ENCODE results near the gene MTG2. TPM values are rescaled to one million over a fixed set of nuclear protein-coding genes. Genes with fewer than 3 reads are reported as not detected.

The MTG2 gene
- total and polyA plus RNA-seq, 2 of the 13 experiments (the other 11 are each of a cell fraction or from before 2014, with no cell fraction given), result 20.4 to 37.8 TPM

- Histone ChIP-seq H3K4me2 (ENCODE audit: low read depth, low read length) (no peak overlapping the region), H3K27ac (ENCODE audit: extremely low read length, insufficient read depth, low read length) (no peak overlapping the region), H3K4me3 (replicated peaks in 1 of 3; ENCODE audit: insufficient read depth in 1 of 3, low read depth in 2 of 3, low read length in 3 of 3) (no peak overlapping the region), H3K27me3 (ENCODE audit: control insufficient read depth in 1 of 2, insufficient read depth in 2 of 2, low read length in 2 of 2) (peaks cover 62 to 92% of the 10 kb centered on the region in 2 experiments), H2AFZ (ENCODE audit: low read length) (no peak overlapping the region), H3K4me1 (ENCODE audit: insufficient read depth, low read length) (peaks cover 38% of the 10 kb centered on the region), H3K79me2 (ENCODE audit: insufficient read depth, low read length) (no peaks in the 10 kb centered on the region), H3K36me3 (replicated peaks in 1 of 2; ENCODE audit: control insufficient read depth in 1 of 2, insufficient read depth in 2 of 2, low read length in 2 of 2) (no peaks in the 10 kb centered on the region), H4K20me1 (ENCODE audit: insufficient read depth, low read length) (peaks cover 33% of the 10 kb centered on the region; the same call in 1 of the 2 replicates), H3K9me3 (ENCODE audit: low read length) (no peaks in the 10 kb centered on the region), H3K9ac (ENCODE audit: insufficient read depth, low read depth, low read length) (no peak overlapping the region)
- ChIA-PET POLR2A (no interaction called here), CTCF (ENCODE audit: low intra/inter-chr PET ratio, low total read pairs) (no interaction called here)
- TF ChIP-seq HNRNPLL (IDR thresholded peaks at IDR 0.05; ENCODE audit: low read depth, low read length, poor library complexity, severe bottlenecking) (peak; percentile 3), ZNF768 (CRISPR knock-in tag; IDR thresholded peaks at IDR 0.05) (0 out of 2 replicates have a peak, but pooled peaks have one; percentile 1), CEBPB (IDR thresholded peaks at IDR 0.05; ENCODE audit: borderline replicate concordance, low read depth, low read length) (no peak), ZNF747 (CRISPR knock-in tag; IDR thresholded peaks at IDR 0.05; ENCODE audit: borderline replicate concordance) (no peak), TFDP2 (CRISPR knock-in tag; IDR thresholded peaks at IDR 0.05) (no peak), MNT (IDR thresholded peaks at IDR 0.05) (peak; percentile 93), CEBPZ (IDR thresholded peaks at IDR 0.05; ENCODE audit: low read length) (no peak), STAG1 (CRISPR knock-in tag; IDR thresholded peaks at IDR 0.05) (no peak), ZNF318 (CRISPR knock-in tag; IDR thresholded peaks at IDR 0.05) (no peak)
- ATAC-seq (no peak), DNase-seq (ENCODE audit: low spot score) (no peak), FAIRE-seq (no peak)
- intact Hi-C loops (cut with micrococcal nuclease; ENCODE audit: unreplicated experiment), result no loop called here
- 17% methylated on average over 8 of the region's 13 CpGs for WGBS (ENCODE audit: low lambda C conversion rate)
- in situ Hi-C loops (cut with HindIII; ENCODE audit: extremely low pct_ligation_motif_present, low pct_unique_long_range_greater_than_20kb), result no loop called here
- BruUV-seq (replicated peaks), result no TSS peak
Observed at GRCh38 chr20:62222972-62223371, 40.1 kb downstream of the MTG2 start.

Data from HepG2 (cell line).